GM12878 (cell line): ENCODE measurements around the gene PINK1. TPM values are rescaled to one million over a fixed set of nuclear protein-coding genes. Genes with fewer than 3 reads are reported as not detected.

ENCODE experiments used
- ATAC-seq: fragments of 200-7000 bp; cut with Tn5 transposase; 3 replicates; pipeline ENCODE4 v1.9.1; 2020; ENCODE audit warnings: mild to moderate bottlenecking, moderate library complexity
- BruUV-seq: library from RNA; stranded (reverse); fragments of 400-500 nt; replicated peaks from 2 replicates; lab custom pipeline; 2021; lab: Mats Ljungman, UMichigan
- CTCF ChIA-PET: fragments of 300-600 bp; sonication (Branson Sonifier 250); formaldehyde crosslinking; extraction: SDS; loops from one replicate; lab custom pipeline; 2021; ENCODE audit warnings: inconsistent platforms; lab: Yijun Ruan, JAX
- POLR2A ChIA-PET: fragments of 350-600 bp; formaldehyde crosslinking; extraction: SDS; loops from one replicate; lab custom pipeline; 2021; ENCODE audit warnings: inconsistent platforms; lab: Charles Lee
- RAD21 ChIA-PET: fragments of 300-600 bp; sonication (Branson Sonifier 250); formaldehyde crosslinking; loops from one replicate; lab custom pipeline; 2023; ENCODE audit warnings: antibody characterized with exemption; ENCODE audit not compliant: unreplicated experiment; lab: Charles Lee
- SMC1A ChIA-PET: fragments of 300-600 bp; sonication (Branson Sonifier 250); formaldehyde crosslinking; loops from one replicate; lab custom pipeline; 2023; ENCODE audit not compliant: unreplicated experiment, uncharacterized antibody; lab: Charles Lee
- DNase-seq: peaks from one replicate; pipeline ENCODE4 v3.0.0-alpha.2; 2011; ENCODE audit warnings: low read depth, low spot score
- FAIRE-seq: peaks from 3 replicates; lab custom pipeline; 2011; peaks lifted over from hg19 to GRCh38; lab: Jason Lieb, UNC
- H2AFZ ChIP-seq: 2 replicates; pipeline ENCODE4 v1.6.0; 2011; ENCODE audit warnings: low read depth, low read length, control low read depth; ENCODE audit not compliant: control insufficient read depth
- H3K27ac ChIP-seq: 2 replicates; pipeline ENCODE4 v1.5.1; 2011; ENCODE audit warnings: control low read depth; ENCODE audit not compliant: control insufficient read depth, insufficient read depth
- H3K27me3 ChIP-seq, 2 experiments: replicated peaks in 1 of 2; 2 replicates each; pipeline versions ENCODE4 v1.6.0 to v1.6.1; 2011; ENCODE audit warnings: low read length in 1 of 2; ENCODE audit not compliant: control insufficient read depth in 2 of 2, insufficient read depth in 2 of 2
- H3K36me3 ChIP-seq, 2 experiments: 2 replicates each; pipeline ENCODE4 v1.5.1; 2011; ENCODE audit warnings: low read length in 1 of 2; ENCODE audit not compliant: control insufficient read depth in 2 of 2, insufficient read depth in 2 of 2
- H3K4me1 ChIP-seq: 2 replicates; pipeline ENCODE4 v1.6.1; 2011; ENCODE audit warnings: mild to moderate bottlenecking, low read length, moderate library complexity, mixed read lengths; ENCODE audit not compliant: control insufficient read depth, insufficient read depth
- H3K4me2 ChIP-seq: 2 replicates; pipeline ENCODE4 v1.6.0; 2011; ENCODE audit warnings: control low read depth; ENCODE audit not compliant: control insufficient read depth, insufficient read depth
- H3K4me3 ChIP-seq: fragments of 200-600 bp; sonication (generic); 2 replicates; pipeline ENCODE4 v1.5.1; 2016
- H3K79me2 ChIP-seq: 2 replicates; pipeline ENCODE4 v1.6.0; 2011; ENCODE audit warnings: low read length; ENCODE audit not compliant: control insufficient read depth, insufficient read depth
- H3K9ac ChIP-seq: 2 replicates; pipeline ENCODE4 v1.8.0; 2011; ENCODE audit warnings: low read length, control low read depth, mixed read lengths; ENCODE audit not compliant: control insufficient read depth, insufficient read depth
- H3K9me3 ChIP-seq: replicated peaks from 3 replicates; pipeline ENCODE4 v1.5.1; 2011; ENCODE audit warnings: mild to moderate bottlenecking, low read length; ENCODE audit not compliant: control insufficient read depth, insufficient read depth
- H4K20me1 ChIP-seq: 2 replicates; pipeline ENCODE4 v1.6.0; 2011; ENCODE audit not compliant: control insufficient read depth, insufficient read depth
- BMI1 ChIP-seq: fragments of 450-650 bp; IDR thresholded peaks from 2 replicates; pipeline ENCODE4 v1.6.1; 2016; ENCODE audit warnings: mild to moderate bottlenecking, moderate library complexity, borderline replicate concordance
- CEBPZ ChIP-seq: fragments of 150-350 bp; IDR thresholded peaks from 2 replicates; pipeline ENCODE4 v1.6.1; 2016; ENCODE audit warnings: low read depth, low read length
- CHD2 ChIP-seq: IDR thresholded peaks from 2 replicates; pipeline ENCODE4 v1.6.1; 2011; ENCODE audit warnings: low read depth, low read length, improper control_type of control experiment, borderline replicate concordance
- FOXM1 ChIP-seq: IDR thresholded peaks from 2 replicates; pipeline ENCODE4 v1.6.1; 2012; ENCODE audit warnings: low read depth, mild to moderate bottlenecking, inconsistent platforms, low read length, moderate library complexity
- MXI1 ChIP-seq: fragments of 150-350 bp; IDR thresholded peaks from 2 replicates; pipeline ENCODE4 v1.6.1; 2011; ENCODE audit warnings: low read depth, mild to moderate bottlenecking, inconsistent platforms, low read length, improper control_type of control experiment
- NBN ChIP-seq: fragments of 450-650 bp; IDR thresholded peaks from 2 replicates; pipeline ENCODE4 v1.6.1; 2016
- NR2F1 ChIP-seq: fragments of 450-650 bp; conservative IDR thresholded peaks from 2 replicates; pipeline ENCODE4 v1.6.1; 2017; ENCODE audit warnings: mild to moderate bottlenecking
- POLR2AphosphoS2 ChIP-seq: IDR thresholded peaks from 2 replicates; pipeline ENCODE4 v1.6.1; 2011; ENCODE audit warnings: low read depth, mild to moderate bottlenecking, low read length, improper control_type of control experiment, moderate library complexity
- SMC3 ChIP-seq: IDR thresholded peaks from 2 replicates; pipeline ENCODE4 v1.6.1; 2011; ENCODE audit warnings: low read length, improper control_type of control experiment, borderline replicate concordance
- TCF3 ChIP-seq: IDR thresholded peaks from 2 replicates; pipeline ENCODE4 v1.6.1; 2012; ENCODE audit warnings: low read depth, mild to moderate bottlenecking, low read length, borderline replicate concordance; ENCODE audit not compliant: insufficient read depth
- ZBTB4 ChIP-seq: fragments of 450-650 bp; formaldehyde crosslinking; IDR thresholded peaks from 2 replicates; pipeline ENCODE4 v1.4.0; 2022; ENCODE audit warnings: mild to moderate bottlenecking, moderate library complexity
- WGBS: methylation state at CpG from one replicate; pipeline ENCODE4 v1.1.6; 2016; ENCODE audit warnings: low lambda C conversion rate; ENCODE audit not compliant: insufficient replicate concordance, insufficient coverage; ENCODE audit errors: missing lambda C conversion rate; 5-methylcytosine and 5-hydroxymethylcytosine counted together
- in situ Hi-C: fragments of 300-500 bp; cut with MboI; formaldehyde crosslinking; loops from 9 replicates; pipeline ENCODE4 v1.14.3; 2018; ENCODE audit warnings: mixed read lengths
- intact Hi-C: fragments of 100-400 bp; cut with micrococcal nuclease; formaldehyde crosslinking; loops from one replicate; pipeline ENCODE4 v1.14.2; 2022; ENCODE audit not compliant: unreplicated experiment
- polyA plus RNA-seq, 11 experiments: library from polyadenylated mRNA; depleted of rRNA in 4 of 11; unstranded in 6 of 11; stranded (reverse) in 5 of 11; fragments of >200 nt; fragmentation: Nextera tagmentation in 4 of 11; fragmentation: Illumina TruSeq in 1 of 11; extraction: Ambion mirVana in 4 of 11; extraction: Trizol in 1 of 11; gene quantifications; 1 replicate in 1 of 11; 2 replicates in 10 of 11; pipeline versions ENCODE4 v1.2.1 to v1.2.3, GENCODE V29; 2011 to 2016; ENCODE audit warnings: inconsistent platforms in 2 of 11, missing spikeins in 2 of 11, low read depth in 1 of 11
- total RNA-seq, 4 experiments: library from RNA; depleted of rRNA in 3 of 4; stranded (reverse); fragments of >200 nt in 3 of 4; fragmentation: Illumina TruSeq in 1 of 4; extraction: Trizol in 1 of 4; gene quantifications; 2 replicates each; pipeline versions ENCODE4 v1.2.1 to v1.2.3, GENCODE V29; 2013 to 2021
- TF ChIP-seq, protein P1 (sequence below): IDR thresholded peaks from 2 replicates; pipeline ENCODE4 v1.6.1; 2011; ENCODE audit warnings: mild to moderate bottlenecking, low read depth, low read length, moderate library complexity; ENCODE audit not compliant: insufficient replicate concordance

PINK1 gene
- total and polyA plus RNA-seq, 10 of the 15 experiments (the other 5 are each of a cell fraction or from before 2014, with no cell fraction given): 0.42 to 4.4 (median 1.9) TPM; not detected in 1

- ChIA-PET POLR2A (interaction anchor here (0.9 kb wide), 1 partner anchor 499 kb away, joined by 3 read pairs; no protein-coding TSS in a partner anchor), RAD21 (interaction anchor here (0.6 to 2.5 kb wide), 9 partner anchors 35 to 875 kb away, joined by 3 to 43 read pairs (median 4); partner anchors contain the start of gene SH2D5), CTCF (interaction anchor here (0.5 to 4.6 kb wide), 38 partner anchors 9 to 1776 kb away, joined by 3 to 120 read pairs (median 4); partner anchors contain the start of gene SH2D5), SMC1A (interaction anchor here (0.7 to 2.4 kb wide), 6 partner anchors 10 to 498 kb away, joined by 3 to 33 read pairs (median 3); no protein-coding TSS in a partner anchor)
- no peaks in the 10 kb centered on the region for H4K20me1 ChIP-seq
- H3K27me3 ChIP-seq: no peaks in the 10 kb centered on the region
- peak overlapping the region; percentile 65 for H3K9ac ChIP-seq
- FAIRE-seq (peak; percentile 88), ATAC-seq (peak; percentile 99), DNase-seq (peak; percentile 1)
- BruUV-seq: no TSS peak
- H3K4me1 ChIP-seq: peaks cover 6% of the 10 kb centered on the region
- WGBS: 9% methylated on average over 36 of the region's 46 CpGs
- in situ Hi-C loops: loop anchor here (5.0 kb wide), 1 partner anchor 496 kb away; no protein-coding TSS in a partner anchor
- H2AFZ ChIP-seq: peak overlapping the region; percentile 100
- H3K36me3 ChIP-seq: no peaks in the 10 kb centered on the region
- no peaks in the 10 kb centered on the region for H3K79me2 ChIP-seq
- H3K27ac ChIP-seq: no peak overlapping the region
- H3K4me3 ChIP-seq: peak overlapping the region; percentile 94
- peak overlapping the region; percentile 99 for H3K4me2 ChIP-seq
- intact Hi-C loops: loop anchor here (2.0 to 10.0 kb wide), 2 partner anchors 288 to 498 kb away; no protein-coding TSS in a partner anchor
- H3K9me3 ChIP-seq: no peaks in the 10 kb centered on the region
- TF ChIP-seq ZBTB4: no peak
- TF ChIP-seq CEBPZ: no peak
- TF ChIP-seq, protein P1, sequence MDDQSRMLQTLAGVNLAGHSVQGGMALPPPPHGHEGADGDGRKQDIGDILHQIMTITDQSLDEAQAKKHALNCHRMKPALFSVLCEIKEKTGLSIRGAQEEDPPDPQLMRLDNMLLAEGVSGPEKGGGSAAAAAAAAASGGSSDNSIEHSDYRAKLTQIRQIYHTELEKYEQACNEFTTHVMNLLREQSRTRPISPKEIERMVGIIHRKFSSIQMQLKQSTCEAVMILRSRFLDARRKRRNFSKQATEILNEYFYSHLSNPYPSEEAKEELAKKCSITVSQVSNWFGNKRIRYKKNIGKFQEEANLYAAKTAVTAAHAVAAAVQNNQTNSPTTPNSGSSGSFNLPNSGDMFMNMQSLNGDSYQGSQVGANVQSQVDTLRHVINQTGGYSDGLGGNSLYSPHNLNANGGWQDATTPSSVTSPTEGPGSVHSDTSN: no peak
- TF ChIP-seq MXI1: 0 out of 2 replicates have a peak, but pooled peaks have one; percentile 32
- 0 out of 2 replicates have a peak, but pooled peaks have one; percentile 21 for TF ChIP-seq CHD2
- TF ChIP-seq BMI1: no peak
- TF ChIP-seq POLR2AphosphoS2: no peak
- 0 out of 2 replicates have a peak, but pooled peaks have one; percentile 33 for TF ChIP-seq NBN
- no peak for TF ChIP-seq NR2F1
- no peak for TF ChIP-seq TCF3
- peak; percentile 80 for TF ChIP-seq SMC3
- 0 out of 2 replicates have a peak, but pooled peaks have one; percentile 45 for TF ChIP-seq FOXM1
These were observed 63.4 kb downstream of the PINK1 start for GRCh38 chr1:20696397-20697333.
